ENCODE data around the gene CXCL13.
"Not testable (repeated sequence)": the region's sequence is repeated elsewhere in the genome, so short reads cannot be mapped to it uniquely, and the experiment has no call there.

The CXCL13 gene, protein sequence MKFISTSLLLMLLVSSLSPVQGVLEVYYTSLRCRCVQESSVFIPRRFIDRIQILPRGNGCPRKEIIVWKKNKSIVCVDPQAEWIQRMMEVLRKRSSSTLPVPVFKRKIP

DNA sequence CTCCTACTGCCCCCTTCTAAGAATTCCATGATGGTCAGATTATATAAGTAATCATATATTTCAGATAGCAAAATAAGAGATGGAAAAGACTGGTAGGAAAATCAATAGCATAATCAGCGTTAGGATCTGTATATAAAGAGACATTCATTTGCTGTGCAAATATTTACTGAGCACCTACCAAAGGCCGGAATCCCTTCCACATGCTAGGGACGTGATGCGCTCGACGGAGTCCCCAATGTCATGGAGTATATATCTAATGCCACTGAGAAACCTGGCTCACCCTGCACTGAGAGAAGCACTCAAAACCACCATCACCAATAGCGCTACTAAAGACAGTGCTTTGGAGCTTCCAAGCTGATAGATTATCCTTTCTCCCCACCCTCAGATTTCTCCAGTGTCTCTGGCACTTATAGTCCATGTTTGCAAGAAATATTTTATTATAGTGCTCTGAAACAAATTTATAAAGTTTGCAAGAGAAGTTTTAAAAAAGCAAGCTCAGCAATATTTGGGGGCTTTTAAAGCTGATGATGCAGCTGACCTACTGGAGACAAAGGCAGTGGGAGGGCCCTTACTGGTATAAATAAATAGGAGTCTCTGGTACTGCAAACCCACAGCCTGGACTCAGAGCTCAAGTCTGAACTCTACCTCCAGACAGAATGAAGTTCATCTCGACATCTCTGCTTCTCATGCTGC lies at the start of gene CXCL13:
TSS of gene CXCL13 (plus strand) at position 611 of the 693 bp plus-strand sequence. CDS start at position 657, 46 bp downstream.
- no peak for DNase-seq (ENCODE audit: low spot score)

DNA sequence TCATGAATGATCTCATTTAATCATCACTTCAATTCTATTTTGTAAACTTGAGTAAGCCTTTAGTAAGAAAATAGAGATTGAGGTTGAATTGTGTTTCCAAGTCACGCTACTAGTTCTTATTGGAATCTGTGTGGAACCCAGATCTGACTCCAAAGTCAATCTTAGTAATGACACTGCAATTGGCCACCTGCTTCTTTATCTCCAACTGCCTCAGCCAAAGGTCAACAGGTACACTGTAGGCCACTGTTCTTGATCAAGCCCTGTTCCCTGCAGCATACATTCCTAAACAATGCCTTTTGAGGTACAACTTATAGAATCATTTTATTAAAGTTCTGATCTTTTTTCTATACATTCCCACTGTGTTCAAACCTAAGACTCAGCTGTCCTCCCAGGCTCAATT lies 45.5 kb upstream of the CXCL13 start:
- no peak for DNase-seq (ENCODE audit: low spot score)

DNA sequence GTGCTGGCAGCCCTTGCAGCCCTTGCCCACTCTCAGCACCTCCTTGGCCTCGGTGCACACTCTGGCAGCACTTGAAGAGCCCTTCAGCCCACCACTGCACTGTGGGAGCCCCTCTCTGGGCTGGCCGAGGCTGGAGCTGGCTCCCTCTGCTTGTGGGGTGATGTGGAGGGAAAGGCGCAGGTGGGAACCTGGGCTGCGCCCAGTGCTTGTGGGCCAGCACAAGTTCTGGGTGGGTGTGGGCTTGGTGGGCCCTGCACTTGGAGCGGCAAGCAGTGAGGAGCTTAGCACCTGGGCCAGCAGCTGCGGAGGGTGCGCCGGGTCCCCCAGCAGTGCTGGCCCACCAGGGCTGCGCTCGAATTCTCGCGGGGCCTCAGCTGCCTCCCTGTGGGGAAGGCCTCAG lies 43.9 kb upstream of the CXCL13 start:
- DNase-seq (ENCODE audit: low spot score) = not testable (repeated sequence)

DNA sequence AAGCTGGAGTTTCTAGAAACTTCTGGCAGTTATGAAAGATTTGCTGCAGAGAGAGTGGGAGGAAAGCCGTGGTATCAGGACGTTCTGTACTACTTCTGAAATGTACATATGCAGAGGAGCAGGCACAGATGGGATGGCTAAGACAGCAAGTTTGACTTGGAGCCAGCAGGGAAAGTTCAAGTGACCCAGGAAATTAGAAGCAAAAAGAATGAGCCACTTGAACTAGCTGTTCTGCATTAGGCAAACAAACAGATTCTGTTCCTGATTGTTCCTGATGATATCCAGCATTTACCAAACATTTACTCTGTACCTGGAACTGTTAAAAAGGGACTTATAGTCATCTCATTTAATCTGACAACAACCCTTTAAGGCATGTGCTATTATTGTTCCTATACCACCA lies 41.4 kb upstream of the CXCL13 start:
- DNase-seq (ENCODE audit: low spot score) = no peak

DNA sequence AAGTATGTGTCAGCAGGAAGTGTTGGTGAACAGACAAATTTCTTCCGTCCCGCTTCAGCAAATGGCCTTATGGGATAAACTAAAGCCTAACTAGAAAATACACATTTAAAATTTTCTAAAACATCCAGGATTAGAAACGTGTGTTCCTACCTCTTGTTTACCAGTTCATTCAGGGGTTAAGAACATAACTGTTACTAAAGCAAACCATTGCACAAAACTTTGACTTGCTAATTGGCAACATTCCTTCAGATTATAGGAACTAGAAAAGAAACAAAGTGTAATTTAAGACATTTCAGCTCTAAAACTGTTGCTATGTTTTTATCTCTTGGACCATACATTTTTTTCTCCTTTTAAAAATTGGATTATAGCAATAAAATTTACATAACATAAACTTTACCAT lies 39.5 kb upstream of the CXCL13 start:
- no peak for DNase-seq (ENCODE audit: low spot score)

DNA sequence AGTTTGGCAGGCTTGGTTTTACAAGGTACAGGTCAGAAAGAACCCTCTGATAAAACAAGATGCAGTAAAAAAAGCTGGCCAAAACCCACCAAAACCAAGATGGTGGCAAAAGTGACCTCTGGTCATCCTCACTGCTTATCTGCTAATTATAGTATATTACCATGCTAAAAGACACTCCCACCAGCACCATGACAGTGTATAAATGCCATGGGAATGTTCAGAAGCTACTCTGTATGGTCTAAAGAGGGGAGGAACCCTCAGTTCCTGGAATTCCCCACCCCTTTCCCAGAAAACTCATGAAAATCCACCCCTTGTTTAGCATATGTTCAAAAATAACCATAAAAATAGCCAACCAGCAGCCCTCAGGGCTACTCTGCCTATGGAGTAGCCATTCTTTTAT lies 38.1 kb upstream of the CXCL13 start:
- DNase-seq (ENCODE audit: low spot score) = no peak

DNA sequence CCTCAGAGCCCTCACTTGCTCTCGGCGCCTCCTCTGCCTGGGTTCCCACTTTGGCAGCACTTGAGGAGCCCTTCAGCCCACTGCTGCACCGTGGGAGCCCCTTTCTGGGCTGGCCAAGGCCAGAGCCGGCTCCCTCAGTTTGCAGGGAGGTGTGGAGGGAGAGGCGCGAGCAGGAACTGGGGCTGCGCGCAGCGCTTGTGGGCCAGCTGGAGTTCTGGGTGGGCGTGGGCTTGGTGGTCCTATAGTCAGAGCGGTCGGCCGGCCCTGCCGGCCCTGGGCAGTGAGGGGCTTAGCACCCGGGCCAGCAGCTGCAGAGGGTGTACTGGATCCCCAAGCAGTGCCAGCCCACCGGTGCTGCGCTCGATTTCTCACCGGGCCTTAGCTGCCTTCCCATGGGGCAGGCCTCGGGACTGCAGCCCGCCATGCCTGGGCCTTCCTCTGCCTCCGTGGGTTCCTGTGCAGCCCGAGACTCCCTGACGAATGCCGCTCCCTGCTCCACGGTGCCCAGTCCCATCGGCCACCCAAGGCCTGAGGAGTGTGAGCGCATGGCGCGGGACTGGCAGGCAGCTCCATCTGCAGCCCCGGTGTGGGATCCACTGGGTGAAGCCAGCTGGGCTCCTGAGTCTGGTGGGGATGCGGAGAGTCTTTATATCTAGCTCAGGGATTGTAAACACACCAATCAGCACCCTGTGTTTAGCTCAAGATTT lies 35.0 kb upstream of the CXCL13 start:
- DNase-seq (ENCODE audit: low spot score) = not testable (repeated sequence)

DNA sequence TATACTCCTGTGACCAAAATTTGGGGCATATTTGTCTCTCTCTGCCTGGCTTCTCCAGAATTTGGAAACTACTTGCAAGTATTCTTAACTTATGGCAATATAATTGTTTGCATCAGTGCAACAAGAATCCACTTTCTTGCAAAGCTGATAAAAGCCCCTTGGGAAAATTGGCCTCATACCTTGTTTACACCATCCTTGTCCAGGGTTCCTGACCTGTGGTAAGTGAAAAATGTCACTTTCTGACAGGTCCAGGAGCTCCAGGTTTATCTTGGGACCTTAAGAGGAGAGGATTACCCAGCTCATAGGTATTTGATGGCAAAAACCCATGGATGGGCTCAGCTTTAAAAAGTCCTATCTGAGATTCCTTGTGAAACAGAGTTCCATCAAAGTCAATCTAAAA lies 29.3 kb upstream of the CXCL13 start:
- no peak for DNase-seq (ENCODE audit: low spot score)

DNA sequence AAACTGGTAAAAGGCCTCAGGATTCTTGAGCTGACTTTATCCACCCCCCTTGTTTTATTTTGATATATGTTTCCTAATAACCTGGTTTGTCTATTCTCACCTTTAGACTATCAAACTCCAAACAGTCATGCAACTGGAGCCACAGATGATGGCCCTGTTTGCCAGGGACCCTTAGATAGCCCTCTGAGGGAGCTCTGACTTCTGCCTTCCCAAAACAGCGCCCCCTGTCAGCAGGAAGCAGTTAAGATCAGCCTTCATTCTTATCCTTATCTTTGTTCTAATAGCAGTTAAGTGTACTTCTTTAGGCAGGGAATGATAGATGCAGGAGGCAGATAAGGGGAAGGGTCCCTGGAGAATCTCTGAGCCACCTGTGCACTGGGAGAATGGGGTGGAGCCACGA lies 27.5 kb upstream of the CXCL13 start:
- DNase-seq (ENCODE audit: low spot score) = no peak

DNA sequence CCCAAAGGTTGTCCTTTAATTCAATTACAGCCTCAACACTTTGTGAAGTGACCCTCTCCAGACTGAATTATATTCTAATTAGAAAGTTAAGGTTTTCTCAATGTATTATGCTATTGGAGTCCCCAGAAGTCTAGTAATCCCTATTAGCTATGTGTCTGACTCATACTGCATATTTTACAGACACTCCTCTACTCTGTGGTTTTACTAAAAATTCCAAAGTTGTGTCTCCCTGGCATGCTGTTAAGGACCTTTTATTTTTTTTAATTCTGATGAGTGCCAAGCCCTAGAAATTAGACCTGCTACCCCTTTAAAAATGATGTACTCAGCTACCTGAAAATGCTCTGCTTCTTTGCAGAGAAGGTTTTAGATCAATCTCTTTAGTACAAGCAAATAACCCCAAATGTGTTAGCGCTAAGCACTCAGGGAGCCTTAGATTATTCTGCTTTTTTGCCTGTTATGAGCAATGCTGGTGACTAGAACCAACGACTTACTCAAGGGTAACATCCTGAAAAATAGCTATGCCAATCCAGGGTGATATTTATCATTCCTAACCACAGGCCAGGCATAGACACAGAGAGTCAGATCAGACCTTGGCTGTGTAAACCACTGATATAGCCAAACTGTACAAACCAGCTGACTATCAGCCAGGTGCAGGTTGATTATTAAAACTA lies 26.1 kb upstream of the CXCL13 start:
- DNase-seq (ENCODE audit: low spot score) = peak; percentile 91

DNA sequence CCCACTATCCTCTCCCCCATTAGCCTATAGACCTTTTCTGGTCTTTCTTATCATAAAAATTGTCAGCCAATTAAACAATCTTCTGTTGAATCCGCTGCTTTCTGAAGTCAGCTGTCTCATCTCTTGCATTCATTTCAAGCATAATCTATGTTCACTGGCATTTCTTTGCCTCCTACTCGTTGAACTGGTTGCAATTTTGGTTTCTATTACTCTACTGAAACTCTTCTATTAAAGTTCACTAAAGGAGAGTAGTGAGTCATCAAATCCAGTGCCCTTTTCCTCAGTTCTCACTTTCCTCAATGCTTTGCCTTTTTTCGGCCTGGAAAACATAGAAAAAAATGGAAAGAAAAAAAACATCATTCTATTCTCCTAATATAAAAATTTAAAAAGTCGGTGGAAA lies 23.9 kb upstream of the CXCL13 start:
- DNase-seq (ENCODE audit: low spot score) = no peak

DNA sequence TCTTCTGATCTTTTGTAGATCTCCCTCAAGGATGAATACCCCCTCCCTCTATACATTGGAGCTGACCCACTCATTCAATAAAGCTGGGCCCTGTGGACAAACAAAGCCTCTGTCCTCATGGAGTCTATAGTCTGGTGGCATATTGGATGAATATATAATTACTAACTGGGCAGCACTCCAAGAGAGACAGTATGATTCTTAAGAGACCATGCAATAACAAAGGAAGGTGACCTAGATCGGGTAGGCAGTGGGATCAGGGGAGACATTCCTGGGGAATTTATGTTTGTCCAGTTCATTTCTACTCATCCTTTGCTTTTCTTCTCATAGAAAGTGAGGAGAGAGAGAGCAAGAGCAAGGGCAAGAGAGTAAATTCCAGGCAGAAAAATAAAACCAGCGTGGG lies 23.5 kb upstream of the CXCL13 start:
- DNase-seq (ENCODE audit: low spot score) = no peak

DNA sequence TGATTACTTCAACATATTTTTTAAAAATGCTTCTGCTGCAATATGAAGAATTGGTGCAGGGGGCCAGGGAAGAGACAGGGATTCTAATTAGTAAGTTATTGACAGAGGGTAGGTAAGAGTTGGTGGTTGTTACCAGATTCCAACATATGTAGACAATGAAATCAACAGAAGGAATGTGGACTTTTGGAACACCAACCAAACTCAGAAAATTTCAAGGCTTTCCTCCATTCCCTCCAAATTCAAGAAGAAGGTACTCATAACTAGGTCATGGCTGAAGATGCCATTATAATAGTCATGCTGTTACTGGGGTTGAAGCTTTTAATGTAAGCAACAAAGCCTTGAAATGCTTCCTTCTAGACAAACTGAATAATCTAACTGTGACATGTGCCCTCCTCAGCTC lies 22.9 kb upstream of the CXCL13 start:
- DNase-seq (ENCODE audit: low spot score) = no peak

DNA sequence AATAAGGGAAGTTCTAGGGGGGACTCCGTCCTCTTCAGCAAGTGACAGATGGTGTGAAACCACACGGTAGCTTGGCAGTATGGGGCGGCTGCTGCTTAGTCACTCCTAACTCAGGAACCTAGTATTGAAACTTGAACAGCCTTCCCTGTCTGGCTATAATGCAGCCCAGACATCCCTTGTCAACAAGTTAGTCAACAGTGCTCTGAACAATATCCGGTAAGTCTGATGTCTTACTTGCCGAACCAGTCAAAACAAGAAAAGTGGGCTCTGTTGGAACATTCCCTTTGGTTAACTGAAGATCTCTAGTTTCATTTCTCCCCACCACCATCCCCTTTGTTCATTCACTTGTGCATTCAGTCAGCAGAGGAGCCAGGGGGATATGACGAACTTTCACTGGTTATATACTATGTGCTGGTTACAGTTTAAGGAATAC lies 18.7 kb upstream of the CXCL13 start:
- DNase-seq (ENCODE audit: low spot score) = peak; percentile 26

DNA sequence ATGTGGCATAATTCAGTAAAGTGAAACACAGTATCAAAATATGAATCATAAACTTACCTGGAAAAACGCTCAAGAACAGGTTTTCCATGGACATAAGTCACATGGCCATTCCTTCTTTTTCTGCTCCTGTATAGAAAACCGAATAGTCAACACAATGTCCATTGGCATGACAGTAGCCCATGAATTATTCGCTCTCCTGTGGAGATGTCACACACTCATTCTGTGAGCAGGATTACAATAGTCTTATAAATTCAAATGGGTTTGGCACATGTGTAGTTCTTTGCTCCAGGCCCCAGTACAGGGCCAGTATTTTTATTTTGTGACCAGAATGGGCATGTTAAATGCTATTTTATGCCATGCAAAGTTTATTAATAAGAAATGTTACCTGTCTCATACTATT lies 15.1 kb upstream of the CXCL13 start:
- no peak for DNase-seq (ENCODE audit: low spot score)

DNA sequence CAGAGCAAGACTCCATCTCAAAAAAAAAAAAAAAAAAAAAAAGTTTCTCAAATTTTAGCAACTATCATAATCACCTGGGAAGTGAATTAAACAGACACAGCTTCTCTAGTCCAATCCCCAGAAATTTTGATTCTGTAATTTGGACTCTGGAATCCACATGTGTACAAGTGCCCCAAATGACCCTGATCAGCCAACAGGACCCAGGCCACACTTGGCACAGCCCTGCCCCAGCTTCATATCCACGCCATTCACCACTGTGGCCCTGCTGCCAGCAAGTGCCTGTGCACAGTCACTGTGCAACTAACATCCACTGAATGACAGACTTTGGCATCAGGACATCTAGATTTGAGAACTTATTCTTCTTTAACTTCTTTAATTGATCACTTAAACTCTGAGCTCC lies 14.1 kb upstream of the CXCL13 start:
- DNase-seq (ENCODE audit: low spot score) = no peak

DNA sequence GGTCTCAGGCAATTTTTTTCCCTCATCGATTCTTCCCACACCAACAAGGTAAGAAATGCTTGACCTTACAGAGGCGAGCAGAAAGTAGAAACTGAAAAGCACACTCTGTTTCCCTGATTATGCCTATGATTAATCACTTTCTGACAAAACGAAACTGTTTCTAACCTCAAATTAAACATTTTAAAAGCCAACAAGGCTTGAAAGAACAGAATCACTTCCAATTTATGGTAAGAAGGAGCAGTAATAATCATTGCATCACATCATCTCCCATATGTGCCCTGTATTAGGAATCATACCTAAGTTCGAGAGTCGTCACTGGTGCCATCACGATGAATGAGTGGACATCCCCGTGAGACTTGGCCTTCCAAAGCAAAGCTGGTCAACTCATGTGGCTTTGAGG lies 12.5 kb upstream of the CXCL13 start:
- no peak for DNase-seq (ENCODE audit: low spot score)

DNA sequence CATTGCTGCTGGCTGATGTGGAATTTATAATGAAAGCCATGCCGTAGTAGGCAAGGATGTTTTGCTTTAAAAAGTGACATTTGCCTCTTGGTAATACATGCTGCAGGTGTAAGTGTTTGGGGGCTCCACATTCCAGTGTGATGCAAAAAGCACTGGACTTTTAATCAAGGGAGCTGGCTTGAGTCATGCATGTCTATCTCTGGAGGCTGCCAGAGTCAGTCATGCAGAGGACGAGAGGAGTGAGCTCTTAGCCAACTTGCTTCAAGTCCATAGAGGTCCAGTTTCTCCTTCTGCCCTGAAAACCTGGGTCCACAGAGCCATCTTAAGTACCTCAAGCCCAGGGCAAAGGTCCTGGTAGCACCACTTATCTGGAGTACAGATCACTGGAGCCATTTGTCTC lies 11.6 kb upstream of the CXCL13 start:
- no peak for DNase-seq (ENCODE audit: low spot score)

DNA sequence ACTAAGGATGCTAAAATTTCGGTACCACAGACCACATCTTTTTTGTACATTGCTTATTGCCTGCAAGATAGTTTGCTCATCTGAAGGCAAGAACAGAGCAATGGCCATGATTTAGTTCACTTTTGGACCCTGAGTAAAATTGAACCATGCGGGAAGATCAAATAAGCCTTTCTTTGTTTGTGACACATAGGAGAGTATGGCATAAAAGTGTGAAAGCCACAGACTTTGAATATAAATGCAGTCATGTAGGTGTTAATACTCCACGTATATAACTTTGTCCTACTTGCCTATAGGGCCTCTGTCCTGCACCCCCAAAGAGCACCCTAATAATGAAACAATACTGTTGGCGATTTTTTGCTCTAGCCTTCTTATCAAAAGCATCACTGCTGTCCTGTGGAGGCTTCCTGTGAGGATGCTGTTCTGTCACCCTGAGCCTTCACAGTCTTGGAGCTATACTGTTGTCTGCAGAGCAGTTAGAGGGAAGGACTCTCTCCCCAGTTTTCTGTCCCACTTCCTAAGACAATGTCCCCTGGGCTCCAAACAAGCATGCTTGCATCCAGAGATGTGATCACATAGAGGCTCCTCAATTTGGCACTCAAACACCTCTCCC lies 10.2 kb upstream of the CXCL13 start:
- DNase-seq (ENCODE audit: low spot score) = no peak

DNA sequence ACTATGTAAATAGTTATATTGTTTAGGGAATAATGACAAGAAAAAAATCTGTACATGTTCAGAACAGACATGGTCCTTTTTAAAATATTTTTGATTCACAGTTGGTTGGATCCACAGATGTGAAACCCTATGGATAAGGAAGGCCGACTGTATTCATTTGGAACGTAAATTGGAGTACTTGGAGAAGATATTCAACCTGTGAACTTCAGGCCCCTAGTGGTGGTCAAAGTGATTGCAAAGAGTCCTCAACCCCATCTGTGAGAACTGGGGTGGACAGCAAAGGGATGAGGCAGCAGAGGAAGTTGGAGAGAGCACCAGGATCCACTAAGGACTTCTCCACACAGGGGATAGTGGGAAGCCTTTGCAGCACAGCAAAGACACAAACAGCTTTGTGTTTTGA lies 6.2 kb upstream of the CXCL13 start:
- DNase-seq (ENCODE audit: low spot score) = peak; percentile 66

DNA sequence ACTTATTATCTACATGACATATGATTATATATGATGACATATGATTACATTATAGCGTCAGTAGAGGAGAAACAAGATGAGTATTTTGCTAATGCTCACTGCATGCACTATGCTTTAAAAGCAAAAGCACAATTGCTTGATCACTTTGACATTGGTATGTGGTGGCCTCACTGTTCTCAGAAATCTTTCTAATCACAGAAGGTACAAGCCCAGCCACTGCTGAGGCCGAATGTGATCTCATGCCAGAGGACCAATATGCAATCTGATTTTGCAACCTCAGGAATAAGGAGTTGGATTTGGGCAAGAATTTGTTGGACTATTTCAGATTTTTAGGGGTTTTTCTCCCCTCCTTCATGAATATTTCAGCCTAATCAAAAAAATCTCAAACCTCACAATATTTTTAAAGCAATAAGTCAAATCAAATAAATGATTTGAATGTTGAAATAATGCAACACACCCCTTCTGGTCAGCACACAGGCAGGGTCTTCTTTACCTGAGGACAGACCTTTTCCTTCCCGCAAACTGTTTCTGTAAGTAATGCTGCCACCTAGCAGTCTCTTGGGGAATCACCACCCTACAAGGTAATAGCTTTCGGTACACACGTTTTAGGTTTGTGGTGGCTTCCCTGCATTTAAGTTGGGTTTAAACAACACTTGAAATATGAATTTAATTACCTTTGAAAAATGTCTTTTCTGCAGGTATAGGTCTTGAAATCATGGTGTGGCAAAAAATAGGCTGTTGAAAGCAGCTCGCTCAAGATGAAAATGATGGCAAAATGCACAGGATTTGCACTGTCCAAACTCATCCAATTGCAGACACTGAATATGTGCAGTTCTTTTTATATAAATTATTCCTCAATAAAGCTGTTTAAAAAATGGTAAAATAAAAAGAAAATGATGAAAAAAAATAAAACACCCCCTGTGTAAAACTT lies 4.8 kb upstream of the CXCL13 start:
- DNase-seq (ENCODE audit: low spot score) = peak; percentile 57
